ENCODE measurements around the gene BAIAP2L2.
"Not testable (repeated sequence)": the region's sequence is repeated elsewhere in the genome, so short reads cannot be mapped to it uniquely, and the experiment has no call there.

The BAIAP2L2 gene

GRCh38 chr22:38066381-38067027 lies 44.0 kb downstream of the BAIAP2L2 start:
- DNase-seq, result no peak

DNA sequence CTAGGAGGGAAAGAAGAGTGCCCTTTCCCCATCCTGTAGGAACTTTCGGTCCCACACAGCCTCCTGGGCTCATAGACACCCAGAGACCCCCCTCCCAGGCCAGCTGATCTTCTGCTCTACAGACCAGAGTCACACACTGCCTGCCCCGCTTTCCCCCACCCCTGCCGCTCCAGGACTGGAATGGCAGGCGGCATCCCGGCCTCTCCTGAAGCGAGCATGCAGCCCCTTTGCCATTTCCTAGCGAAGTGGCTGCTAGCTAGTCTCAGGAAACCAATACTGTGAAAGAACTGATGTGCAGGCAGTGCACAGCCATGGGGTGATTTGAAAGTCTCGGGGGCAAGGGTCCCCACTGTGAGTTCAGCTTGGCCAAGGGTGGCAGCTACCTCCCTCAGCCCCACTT lies 44.9 kb downstream of the BAIAP2L2 start:
- DNase-seq, result no peak

DNA sequence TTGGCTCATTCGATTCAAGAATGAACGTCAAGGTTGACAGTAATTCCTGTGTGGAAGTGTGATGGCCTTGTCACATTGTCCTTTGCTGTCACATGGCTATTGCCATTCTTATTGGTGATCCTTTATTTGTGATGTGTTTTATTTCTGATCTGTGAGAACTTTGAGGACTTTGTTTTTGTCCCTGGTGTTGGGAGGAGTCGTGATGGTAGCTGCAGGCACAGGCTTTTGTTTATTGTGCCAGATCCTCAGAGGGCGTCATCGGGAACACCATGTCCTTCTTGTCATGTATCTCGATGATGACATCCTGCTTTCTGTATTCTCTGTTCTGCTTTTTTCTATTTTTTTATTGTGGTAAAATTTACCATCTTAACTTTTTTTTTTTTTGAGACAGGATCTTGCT lies 47.7 kb downstream of the BAIAP2L2 start:
- DNase-seq, result no peak

- DNase-seq, result peak; percentile 90
Observed at GRCh38 chr22:38056969-38057891, 53.3 kb downstream of the BAIAP2L2 start, which contains the start of gene PICK1. PICK1 (plus strand) TSS chr22:38057404; CDS start chr22:38057810, 406 bp downstream.

DNA sequence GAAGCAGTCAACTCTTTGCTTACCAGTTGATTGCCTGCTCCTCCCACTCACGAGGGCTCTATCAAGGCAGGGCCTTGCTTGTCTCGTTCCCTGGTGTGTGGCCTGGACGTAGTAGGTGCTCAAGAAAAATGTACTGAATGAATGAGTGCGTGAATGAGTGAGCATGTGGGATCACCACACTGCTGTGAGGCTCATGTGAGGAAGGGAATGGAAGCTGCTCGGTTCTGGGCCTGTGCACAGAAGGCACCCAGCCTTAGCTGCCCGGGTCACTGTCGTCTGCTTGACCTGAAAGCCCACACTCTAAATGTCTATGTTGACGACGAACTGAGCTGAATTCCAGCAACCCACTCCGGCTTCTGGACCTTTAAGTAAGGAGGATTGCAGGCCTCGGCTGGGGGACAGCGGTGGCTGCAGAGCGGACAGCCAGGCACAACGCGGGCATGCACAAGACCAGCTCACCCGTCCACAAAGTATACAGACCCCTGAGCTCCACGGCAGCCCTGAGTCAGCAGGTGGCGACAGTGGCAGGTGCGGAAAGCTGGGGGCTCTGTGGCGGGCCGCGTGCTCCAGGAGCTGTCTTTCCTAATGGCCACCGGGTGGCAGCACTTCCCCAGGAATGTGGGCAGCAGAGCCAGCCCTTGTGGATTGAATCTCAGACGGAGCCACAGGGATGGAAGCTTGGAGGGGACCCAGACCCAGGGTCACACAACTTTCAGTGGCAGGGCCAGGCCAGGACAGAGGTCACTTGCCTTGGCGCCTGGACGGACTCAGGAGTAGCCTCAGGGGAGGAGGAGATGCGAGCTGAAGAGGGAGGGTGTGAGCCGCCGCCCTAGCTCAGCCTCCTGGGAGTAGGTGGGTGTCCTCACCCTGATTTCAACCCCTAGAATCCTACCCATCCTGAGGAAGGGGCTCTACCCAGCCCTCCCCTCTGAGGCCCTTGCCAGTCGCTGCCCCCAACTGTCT lies 58.3 kb downstream of the BAIAP2L2 start:
- DNase-seq, result peak; percentile 75

GRCh38 chr22:38051261-38051660 lies 59.2 kb downstream of the BAIAP2L2 start:
- no peak for DNase-seq

GRCh38 chr22:38050720-38051119 lies 59.8 kb downstream of the BAIAP2L2 start:
- DNase-seq, result no peak

DNA sequence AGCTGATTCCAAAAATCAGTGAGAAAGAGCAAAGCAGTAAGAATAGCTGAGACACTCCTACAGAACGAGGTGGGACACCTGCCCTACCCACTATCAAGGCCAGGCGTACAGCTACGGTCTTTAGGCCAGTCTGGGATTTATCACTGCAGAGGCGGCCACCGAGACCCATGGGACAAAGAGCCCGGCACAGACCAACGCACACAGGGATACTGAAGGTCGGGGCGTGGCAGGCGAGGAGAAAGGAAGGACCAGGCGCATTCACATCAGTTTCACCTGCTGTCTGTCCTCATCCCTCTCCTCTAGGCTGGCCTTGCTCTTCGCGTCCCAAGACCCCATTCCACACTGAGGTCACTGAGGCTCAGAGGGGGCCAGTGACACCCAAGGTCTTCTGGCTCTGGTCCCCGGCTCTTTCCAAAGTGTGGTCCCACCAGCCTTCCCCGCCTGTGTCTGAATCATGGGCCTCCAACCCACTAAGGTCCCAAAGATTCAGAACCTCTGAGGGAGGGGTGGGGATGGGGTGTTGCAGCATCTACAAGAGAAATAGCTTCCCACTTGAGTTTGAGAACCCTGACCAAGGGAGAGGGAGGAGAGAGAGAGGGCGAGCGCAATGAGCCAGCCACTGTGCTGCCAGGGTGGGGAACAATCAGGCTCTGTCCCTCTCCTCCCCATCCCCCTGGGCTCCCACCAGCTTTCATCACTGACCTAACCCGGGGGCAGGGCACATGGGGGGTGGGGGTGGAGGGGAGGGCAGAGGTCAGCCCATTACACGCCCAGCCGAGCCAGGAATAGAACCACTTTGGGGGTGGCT lies 60.5 kb downstream of the BAIAP2L2 start:
- DNase-seq, result no peak

DNA sequence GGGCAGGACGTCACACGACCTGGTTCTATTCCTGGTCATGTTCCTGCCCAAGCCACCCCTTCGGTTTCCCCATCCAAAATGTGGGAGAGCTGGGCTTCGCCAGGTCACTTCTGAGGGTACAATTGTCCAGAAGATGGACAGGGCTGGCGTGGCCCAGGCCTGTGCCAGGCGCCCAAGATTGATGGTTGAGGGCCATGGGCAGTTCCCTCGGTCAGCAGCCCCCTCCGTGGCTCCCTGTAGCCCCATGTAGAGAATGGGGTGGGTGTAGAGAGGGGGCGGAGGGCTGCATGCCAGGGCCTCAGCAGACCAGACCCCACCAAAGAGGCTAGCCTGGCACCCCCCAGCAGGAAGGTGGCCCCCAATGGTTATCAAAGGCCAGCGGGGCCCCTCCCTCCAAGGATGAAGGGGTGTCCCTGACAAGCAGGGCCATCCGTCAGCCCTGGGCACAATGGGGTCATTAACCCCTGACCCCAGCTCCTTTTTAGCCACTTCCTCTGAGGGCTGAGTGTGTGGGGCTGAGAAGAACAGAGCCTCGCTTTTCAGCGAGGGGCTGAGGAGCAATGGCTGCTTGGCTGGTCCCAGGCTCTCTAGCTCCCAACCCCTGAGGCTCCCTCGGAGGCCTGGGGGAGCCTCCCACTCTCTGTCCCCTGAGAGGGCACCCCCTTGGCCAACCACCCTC lies 64.3 kb downstream of the BAIAP2L2 start:
- no peak for DNase-seq

GRCh38 chr22:38043151-38044039 lies 67.1 kb downstream of the BAIAP2L2 start:
- no peak for DNase-seq

GRCh38 chr22:38042488-38042790 lies 68.0 kb downstream of the BAIAP2L2 start:
- DNase-seq, result no peak

DNA sequence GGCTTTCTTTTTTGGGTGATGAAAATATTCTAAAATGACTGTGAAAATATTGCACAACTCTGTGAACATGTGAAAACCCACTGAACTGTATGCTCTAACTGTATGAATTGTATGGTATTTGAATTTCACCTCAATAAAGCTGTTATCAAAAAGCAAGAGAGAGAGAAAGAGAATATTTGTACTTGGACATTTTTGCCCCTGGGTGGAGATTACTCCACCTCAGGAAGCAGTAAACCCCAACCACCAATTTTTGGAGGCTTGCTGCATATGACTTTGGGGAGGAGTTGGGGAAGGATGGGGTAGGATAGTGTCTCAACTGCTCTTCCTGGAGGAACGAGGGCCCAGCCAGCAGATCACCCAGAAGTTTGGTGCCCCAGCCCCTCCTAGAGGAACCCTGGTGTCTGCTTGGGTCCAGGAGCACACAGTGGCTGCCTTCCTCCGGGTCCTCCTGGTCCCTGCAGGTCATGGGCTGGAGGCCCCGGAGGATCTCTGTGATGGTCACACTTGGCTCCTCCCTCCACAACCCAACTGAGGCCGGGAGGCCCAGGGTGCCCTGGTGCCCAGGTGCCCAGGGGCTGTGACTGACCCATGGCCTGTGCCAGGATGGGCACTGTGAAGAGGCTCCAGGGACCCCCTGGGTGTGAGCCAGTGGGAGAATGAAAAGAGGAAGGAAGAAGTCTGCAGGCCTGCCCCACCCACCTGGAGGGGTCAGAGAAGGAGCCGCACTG lies 68.6 kb downstream of the BAIAP2L2 start:
- no peak for DNase-seq

DNA sequence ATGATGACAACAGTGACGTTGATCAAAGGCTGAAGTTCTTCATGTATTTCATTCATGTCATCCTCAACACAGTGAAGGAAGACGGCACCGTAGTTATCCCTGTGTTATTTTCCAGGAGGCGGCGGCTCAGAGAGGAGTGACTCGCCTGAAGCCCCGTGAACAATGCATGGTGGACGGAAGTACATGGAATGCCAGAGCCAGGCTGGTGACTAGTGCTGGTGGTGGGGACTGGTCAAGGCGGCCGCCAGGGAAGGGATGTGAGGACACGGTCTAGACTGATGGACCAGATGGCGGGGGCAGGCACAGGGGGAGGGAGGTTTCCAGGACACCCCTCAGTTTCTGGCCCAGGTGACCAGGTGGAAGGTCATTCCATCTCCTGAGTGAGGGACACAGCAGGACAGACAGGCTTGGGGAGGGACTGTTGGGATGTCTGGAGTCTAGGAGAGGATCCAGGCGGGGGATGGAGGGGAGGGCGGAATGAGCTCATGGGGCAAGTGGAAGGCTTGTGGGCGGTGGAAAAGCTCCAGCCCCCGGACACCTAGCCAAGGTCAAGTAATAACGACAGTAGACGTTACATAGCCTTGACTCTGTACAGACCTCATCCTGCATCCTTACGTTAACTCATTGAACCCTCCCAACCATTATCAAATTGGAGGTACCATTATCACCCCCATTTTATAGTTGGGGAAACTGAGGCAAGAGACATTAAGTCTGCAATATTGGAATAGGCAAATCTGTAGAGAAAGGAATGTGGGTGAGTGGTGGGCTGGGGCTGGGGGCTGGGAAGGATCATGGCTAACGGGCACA lies 69.3 kb downstream of the BAIAP2L2 start:
- peak; percentile 37 for DNase-seq

GRCh38 chr22:38038890-38039812 lies 71.3 kb downstream of the BAIAP2L2 start:
- DNase-seq, result no peak

DNA sequence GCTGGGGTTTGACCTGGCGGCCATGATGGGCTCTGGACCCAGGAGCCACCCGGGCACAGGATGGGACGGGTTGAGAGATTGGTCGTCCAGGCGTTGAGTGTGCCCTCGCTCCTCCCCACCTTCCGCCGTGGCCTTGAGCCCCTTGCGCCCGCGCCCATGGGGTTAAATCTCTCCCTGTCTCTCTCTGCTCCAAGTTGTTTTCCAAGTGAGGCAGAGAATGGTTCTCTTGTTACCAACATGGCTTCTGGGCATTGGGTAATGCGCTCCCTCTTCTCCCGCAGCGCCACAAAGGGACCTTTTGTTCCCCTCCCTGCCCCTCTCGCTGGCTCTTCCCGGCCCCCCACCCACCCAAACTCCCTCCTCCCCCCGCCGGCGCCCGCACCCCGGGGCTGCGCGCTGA lies 72.1 kb downstream of the BAIAP2L2 start:
- DNase-seq, result no peak

GRCh38 chr22:38037367-38038150 lies 72.9 kb downstream of the BAIAP2L2 start:
- not testable (repeated sequence) for DNase-seq

Measured in fibroblast of skin of right biceps (primary cell).